SK-N-SH (cell line): ENCODE results near the gene LNPEP.

Experiments
- EP300 ChIP-seq, 2 experiments: IDR thresholded peaks; 2 replicates each; pipeline versions ENCODE4 v1.4.0 to v1.6.1; 2012; ENCODE audit warnings: borderline replicate concordance in 1 of 2, low read depth in 1 of 2, low read length in 1 of 2
- EZH2phosphoT487 ChIP-seq: fragments of 200-600 bp; sonication (generic); IDR thresholded peaks from 2 replicates; pipeline ENCODE4 v1.6.1; 2017; ENCODE audit warnings: low read depth, mixed run types, mild to moderate bottlenecking, antibody characterized with exemption, moderate library complexity, borderline replicate concordance
- GABPA ChIP-seq: IDR thresholded peaks from 2 replicates; pipeline ENCODE4 v1.4.0; 2012; ENCODE audit warnings: low read depth, mild to moderate bottlenecking
- IRF3 ChIP-seq: fragments of 150-350 bp; IDR thresholded peaks from 2 replicates; pipeline ENCODE4 v1.6.1; 2016; ENCODE audit warnings: mild to moderate bottlenecking, low read depth, low read length
- JUND ChIP-seq: IDR thresholded peaks from 2 replicates; pipeline ENCODE4 v1.4.0; 2012
- MXI1 ChIP-seq: IDR thresholded peaks from 2 replicates; pipeline ENCODE4 v1.6.1; 2012; ENCODE audit warnings: mild to moderate bottlenecking, low read depth, low read length, improper control_type of control experiment
- POLR2AphosphoS5 ChIP-seq: IDR thresholded peaks from 2 replicates; pipeline ENCODE4 v1.6.1; 2012; ENCODE audit warnings: low read depth, low read length
- RCOR1 ChIP-seq: fragments of 150-350 bp; IDR thresholded peaks from 2 replicates; pipeline ENCODE4 v1.6.1; 2017; ENCODE audit warnings: antibody characterized with exemption, low read length
- REST ChIP-seq: IDR thresholded peaks from 2 replicates; pipeline ENCODE4 v1.6.1; 2012; ENCODE audit warnings: mild to moderate bottlenecking, low read depth, low read length, moderate library complexity
- SIN3A ChIP-seq: IDR thresholded peaks from 2 replicates; pipeline ENCODE4 v1.6.1; 2012; ENCODE audit warnings: low read depth, mild to moderate bottlenecking, low read length, moderate library complexity, borderline replicate concordance
- TAF1 ChIP-seq: IDR thresholded peaks from 2 replicates; pipeline ENCODE4 v1.6.1; 2012; ENCODE audit warnings: low read depth, mild to moderate bottlenecking, low read length, moderate library complexity, borderline replicate concordance
- YY1 ChIP-seq: IDR thresholded peaks from 2 replicates; pipeline ENCODE4 v1.4.0; 2012; ENCODE audit warnings: low read depth, mild to moderate bottlenecking
- TF ChIP-seq, protein P1 (sequence below): fragments of 200-600 bp; sonication (generic); IDR thresholded peaks from 2 replicates; pipeline ENCODE4 v1.6.1; 2017; ENCODE audit warnings: antibody characterized with exemption, mild to moderate bottlenecking, moderate library complexity

DNA sequence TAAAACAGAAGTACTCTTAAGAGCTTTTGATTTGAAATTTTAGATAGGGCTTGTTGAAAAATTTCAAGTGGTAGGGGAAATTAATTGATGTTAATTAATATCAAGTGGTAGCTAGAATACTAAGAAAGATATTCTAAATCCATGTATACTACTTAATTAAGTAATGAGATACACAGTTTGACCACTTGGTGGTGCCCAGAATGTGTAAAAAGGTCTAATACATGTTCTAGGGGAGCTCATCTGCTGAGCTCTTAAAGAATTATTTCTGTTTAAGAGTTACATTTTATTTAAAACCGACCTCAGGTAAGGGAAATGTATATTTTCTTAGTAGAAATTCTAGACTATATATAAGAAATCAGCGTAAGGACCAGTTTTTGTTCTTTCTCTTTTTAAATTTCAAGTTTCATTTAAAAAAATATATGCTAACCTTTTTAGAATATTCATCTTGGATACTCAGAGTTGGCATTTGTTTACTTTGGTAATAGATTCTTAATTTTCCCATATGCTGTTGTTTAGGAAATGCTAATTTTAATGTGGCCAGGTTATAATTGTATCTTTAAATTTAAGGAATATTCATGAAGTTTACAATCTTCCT, 61.5 kb downstream of the LNPEP start:
- TF ChIP-seq, protein P1, sequence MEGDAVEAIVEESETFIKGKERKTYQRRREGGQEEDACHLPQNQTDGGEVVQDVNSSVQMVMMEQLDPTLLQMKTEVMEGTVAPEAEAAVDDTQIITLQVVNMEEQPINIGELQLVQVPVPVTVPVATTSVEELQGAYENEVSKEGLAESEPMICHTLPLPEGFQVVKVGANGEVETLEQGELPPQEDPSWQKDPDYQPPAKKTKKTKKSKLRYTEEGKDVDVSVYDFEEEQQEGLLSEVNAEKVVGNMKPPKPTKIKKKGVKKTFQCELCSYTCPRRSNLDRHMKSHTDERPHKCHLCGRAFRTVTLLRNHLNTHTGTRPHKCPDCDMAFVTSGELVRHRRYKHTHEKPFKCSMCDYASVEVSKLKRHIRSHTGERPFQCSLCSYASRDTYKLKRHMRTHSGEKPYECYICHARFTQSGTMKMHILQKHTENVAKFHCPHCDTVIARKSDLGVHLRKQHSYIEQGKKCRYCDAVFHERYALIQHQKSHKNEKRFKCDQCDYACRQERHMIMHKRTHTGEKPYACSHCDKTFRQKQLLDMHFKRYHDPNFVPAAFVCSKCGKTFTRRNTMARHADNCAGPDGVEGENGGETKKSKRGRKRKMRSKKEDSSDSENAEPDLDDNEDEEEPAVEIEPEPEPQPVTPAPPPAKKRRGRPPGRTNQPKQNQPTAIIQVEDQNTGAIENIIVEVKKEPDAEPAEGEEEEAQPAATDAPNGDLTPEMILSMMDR: peak; percentile 74
- TF ChIP-seq RCOR1 (no peak), TAF1 (no peak), POLR2AphosphoS5 (no peak), EP300 (IDR thresholded peaks at IDR 0.05; ENCODE audit: borderline replicate concordance in 1 of 2, low read depth in 1 of 2, low read length in 1 of 2) (no peak), MXI1 (no peak), SIN3A (no peak), IRF3 (no peak), JUND (no peak), EZH2phosphoT487 (no peak), GABPA (no peak), REST (no peak), YY1 (no peak)
